Measurements from ENCODE around the gene SH3BP2.
A peak's percentile ranks its signal among the peaks of the same experiment; 100 is the strongest.
"Not testable (repeated sequence)": the region's sequence is repeated elsewhere in the genome, so short reads cannot be mapped to it uniquely, and the experiment has no call there.

SH3BP2 gene

DNA sequence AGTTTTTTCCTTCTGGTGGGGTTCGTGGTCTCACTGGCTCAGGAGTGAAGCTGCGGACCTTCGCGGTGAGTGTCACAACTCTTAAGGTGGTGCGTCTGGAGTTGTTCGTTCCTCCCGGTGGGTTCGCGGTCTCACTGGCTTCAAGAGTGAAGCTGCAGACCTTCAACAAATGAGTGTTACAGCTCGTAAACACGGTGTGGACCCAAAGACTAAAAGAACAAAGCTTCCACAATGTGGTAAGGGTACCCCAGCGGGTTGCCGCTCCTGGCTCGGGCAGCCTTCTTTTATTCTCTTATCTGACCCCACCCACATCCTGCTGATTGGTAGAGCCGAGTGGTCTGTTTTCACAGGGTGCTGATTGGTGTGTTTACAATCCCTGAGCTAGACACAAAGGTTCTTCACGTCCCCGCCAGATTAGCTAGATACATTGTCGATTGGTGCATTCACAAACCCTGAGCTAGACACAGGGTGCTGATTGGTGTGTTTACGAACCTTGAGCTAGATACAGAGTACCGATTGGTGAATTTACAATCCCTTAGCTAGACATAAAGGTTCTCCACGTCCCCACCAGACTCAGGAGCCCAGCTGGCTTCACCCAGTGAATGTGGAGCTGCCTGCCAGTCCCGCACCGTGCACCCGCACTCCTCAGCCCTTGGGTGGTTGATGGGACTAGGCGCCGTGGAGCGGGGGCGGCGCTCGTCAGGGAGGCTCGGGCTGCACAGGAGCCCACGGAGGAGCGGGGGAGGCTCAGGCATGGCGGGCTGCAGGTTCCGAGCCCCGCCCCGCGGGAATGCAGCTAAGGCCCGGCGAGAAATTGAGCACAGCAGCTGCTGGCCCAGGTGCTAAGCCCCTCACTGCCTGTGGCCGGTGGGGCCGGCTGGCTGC is 30.2 kb upstream of the SH3BP2 start:
- not testable (repeated sequence) for DNase-seq (ENCODE audit: low read depth)

DNA sequence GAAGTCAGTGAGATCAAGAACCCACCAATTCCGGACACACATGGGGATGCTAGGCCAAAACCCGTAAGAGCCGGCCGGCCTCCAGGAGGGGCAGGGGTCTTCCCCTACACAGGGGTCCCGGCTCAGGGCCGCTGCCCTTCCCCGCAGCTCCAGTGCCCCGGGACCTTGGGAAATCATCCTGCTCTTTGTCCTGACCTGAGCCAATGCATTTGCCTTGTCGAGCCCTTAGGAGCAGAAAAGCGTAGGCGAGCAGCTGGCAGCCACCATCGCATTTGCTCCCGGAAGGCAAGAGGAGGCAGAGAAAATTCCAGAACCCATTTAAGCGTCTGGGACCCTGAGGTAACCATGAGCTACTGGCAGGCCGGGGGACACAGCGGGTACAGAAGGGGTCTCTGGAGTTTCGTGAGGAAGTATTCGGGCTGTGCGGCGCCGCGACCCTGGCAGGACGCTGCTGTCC is 29.3 kb upstream of the SH3BP2 start:
- no peak for DNase-seq (ENCODE audit: low read depth)

DNA sequence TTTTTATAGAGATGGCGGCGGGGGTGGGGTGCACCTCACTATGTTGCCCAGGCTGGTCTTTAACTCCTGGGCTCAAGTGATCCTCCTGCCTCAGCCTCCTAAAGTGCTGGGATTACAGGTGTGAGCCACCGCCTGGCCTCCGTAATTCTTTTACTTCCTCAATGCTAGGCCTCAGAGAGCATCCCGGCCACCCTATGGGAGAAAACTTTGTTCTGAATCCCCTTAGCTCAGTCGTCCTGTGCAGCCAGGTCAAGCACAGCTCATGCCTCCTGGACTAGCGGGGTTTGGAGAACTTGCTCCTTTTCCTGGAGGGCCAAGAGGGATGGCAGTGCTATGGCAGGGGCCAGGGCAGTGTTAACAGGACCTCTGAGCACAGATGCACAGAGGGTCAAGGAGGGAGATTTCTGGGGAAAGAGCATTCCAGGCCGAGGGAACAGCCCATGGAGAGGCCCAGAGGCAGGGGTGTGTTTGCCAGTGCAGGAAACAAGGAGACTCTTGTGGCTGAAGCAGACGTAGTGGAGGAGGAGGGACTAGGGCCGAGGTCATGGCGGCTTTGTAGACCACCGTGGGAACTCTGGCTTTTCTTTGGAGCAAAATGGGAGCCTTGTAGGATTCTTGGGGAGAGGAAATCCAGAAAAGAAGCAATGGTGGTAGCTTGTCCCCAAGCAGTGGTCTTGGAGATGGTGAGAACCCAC is 26.9 kb upstream of the SH3BP2 start:
- DNase-seq (ENCODE audit: low read depth) = no peak

DNA sequence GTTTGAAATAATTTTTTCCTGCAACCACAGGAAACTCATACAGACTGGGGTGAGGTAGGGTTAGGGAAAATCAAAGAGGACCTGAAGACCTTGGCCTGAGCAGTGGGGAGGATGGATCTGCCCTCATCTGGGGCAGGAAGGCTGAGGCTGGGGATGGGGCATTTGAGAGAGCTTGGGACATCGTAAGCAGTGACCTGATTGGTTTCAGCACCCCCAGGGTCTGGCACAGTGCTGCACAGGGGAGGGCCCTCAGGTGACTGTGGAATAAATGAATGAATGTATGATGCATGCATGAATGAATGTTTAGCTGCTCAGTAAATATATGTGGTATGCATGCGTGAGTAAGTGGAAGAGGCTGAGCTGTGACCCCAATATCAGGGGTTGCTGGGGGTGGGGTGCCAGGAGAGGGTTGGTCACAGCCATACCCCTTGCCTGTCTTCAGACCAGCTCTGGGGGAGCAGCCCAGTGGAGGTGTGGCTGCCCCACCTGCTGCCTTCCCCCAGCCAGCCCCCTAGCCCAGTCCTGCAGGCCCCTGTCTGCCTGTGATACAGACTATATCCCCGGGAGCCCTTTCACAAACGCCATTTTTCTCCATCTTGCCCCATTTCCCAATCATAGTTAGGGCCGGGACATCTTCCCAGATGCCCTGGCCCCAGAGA is 25.7 kb upstream of the SH3BP2 start:
- no peak for DNase-seq (ENCODE audit: low read depth)

DNA sequence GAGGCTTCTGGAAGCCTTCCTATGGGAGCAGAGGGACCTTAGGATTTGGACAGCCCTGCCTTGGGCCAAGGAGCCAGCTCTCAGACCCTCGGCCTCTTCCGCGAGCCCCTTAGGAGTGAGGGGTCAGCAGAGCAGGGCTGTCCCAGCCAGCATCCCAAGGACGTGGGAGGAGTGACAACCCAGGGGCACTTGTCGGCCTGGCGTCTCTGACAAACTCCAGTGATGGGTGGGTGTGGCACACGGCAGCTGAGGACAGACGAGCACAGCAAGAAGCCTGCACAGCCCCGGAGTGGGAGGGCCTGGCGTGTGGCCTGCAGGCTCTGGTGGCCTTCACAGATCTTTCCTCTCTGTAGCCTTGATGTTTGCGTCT is 25.2 kb upstream of the SH3BP2 start:
- no peak for DNase-seq (ENCODE audit: low read depth)

DNA sequence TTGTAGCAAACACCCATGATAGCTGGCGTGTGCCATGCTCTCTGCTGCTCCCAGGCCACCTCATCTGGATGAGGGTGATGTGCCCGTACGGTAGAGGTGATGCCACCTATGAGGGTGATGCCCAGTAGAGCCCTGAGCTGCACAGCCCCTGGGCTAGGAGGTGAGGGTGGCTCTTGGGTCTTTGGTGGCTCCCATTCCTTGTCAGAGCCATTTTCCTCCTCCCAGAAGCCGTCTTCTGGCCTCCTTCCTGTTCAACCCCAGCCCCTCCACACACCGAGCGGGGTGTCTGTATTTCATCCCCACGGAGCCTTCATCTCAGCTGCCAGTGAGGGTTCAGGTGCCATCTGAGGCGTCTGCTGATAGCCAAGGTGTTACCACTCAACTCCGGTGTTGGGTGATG is 24.8 kb upstream of the SH3BP2 start:
- DNase-seq (ENCODE audit: low read depth) = no peak

DNA sequence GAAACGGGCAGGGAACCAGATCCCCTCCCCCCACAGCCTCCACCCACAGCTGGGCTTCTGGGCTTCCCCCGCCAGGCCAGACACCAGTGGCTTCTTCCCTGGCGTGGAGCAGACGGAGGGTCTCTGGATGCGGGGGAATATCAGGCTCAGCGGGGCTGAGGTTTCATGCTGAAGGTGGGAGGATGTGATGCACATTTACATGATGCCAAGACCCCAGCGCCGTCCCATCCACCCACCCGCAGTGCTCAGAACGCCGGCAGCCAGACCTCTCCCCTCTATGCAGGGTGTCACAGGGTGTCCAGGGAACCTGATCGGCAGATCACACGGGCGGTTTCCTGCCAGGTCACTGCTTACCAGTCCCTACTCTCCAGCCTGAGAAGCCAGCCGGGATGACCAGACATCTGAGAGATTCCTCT is 24.0 kb upstream of the SH3BP2 start:
- DNase-seq (ENCODE audit: low read depth) = no peak

DNA sequence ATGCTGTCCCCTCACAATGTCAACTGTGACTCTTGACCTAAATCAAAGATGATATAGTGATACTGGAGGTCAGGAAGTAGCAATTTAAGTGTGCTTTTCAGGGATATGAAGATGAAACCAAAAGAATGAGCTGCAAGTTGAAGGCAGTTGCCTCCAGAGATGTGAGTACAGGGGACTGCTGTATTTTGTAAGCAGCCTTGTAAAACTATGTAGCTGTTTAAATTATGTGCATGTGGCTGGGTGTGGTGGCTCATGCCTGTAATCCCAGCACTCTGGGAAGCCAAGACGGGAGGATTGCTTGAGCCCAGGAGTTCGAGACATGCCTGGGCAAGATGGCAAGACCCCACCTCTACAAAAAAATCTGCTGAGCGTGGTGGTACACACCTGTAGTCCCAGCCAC is 21.6 kb upstream of the SH3BP2 start:
- no peak for DNase-seq (ENCODE audit: low read depth)

DNA sequence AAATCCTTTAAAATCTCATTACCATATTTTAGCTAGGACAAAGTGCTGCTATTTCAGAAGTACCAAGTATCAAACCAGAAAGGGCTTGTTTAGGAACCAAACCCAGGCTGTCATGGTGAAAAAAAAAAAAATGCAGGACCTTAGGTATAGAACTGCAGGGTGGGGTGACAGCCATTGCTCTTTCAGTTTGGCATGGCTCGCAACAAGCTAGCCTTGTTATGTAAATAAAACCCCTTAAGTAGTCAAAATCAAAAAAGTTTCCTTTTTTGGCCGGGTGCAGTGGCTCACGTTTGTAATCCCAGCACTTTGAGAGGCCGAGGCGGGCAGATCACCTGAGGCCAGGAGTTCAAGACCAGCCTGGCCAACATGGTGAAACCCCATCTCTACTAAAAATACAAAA is 12.2 kb upstream of the SH3BP2 start:
- DNase-seq (ENCODE audit: low read depth) = not testable (repeated sequence)

DNA sequence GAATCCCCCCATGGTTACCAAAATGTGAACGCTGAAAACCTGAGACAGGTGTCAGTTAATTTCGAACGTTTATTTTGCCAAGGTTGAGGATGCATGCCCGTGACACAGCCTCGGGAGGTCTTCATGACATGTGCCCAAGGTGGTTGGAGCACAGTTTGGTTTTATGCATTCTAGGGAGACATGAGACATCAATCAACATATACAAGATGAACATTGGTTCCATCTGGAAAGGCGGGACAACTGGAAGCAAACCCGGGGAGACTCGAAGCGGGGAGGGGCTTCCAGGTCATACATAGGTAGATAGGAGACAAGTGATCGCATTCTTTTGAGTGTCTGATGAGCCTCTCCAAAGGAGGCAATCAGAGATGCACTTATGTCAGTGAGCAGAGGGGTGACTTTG is 11.0 kb upstream of the SH3BP2 start:
- no peak for DNase-seq (ENCODE audit: low read depth)

DNA sequence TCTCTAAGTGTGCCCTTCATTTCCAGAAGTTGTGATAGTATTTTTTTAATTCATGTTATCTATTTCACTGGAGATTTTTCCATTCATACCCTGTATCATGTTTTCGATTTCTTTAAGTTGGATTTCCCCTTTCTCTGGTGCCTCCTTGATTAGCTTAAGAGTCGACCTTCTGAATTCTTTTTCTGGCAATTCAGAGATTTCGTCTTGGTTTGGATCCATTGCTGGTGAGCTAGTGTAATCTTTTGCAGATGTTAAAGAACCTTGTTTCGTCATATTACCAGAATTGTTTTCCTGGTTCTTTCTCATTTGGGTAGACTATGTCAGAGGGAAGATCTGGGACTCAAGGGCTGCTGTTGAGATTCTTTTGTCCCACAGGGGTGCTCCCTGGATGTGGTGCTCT is 9.1 kb upstream of the SH3BP2 start:
- no peak for DNase-seq (ENCODE audit: low read depth)

DNA sequence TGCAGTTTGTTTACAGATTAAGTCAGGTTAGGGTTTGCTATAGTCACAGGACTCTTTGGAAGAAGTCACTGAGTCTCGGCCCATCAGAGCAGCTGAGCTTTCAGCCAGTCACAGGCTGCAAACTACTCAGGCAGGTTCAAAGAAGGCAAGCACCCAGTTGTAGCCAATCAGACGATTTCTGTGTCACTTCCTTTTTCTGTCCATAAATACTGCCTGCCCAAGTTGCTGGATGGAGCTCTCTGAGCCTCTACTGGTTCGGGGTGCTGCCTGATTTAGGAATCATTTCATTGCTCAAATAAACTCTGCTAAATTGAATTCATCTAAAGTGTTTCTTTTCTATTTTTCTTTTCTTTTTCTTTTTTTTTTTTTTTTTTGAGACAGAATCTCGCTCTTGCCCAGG is 7.3 kb upstream of the SH3BP2 start:
- DNase-seq (ENCODE audit: low read depth) = no peak

DNA sequence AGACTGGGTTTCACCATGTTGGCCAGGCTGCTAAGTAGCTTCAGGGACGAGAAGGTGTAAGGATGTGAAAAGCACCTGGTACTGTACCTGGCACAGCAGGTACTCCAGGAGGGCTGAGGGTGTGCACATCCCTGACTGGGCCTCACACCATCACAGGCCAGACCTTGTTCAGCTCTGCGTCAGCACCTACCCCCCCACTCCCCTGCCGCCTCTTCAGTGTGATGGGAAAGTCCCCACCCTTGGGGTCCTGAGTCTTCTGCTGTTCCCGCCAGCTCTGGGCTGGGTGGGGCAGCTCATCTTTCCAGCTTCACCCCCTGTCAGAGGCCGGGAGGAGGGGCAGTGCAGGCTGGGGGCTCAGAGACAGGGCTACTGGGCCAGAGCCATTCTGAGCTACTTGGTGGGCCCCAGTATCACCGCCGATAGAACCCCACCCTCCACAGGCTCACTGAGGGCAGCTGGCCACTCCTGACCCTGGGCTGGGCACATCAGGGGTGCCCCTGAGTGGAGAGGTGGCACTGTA is 6.7 kb upstream of the SH3BP2 start:
- DNase-seq (ENCODE audit: low read depth) = peak; percentile 52

DNA sequence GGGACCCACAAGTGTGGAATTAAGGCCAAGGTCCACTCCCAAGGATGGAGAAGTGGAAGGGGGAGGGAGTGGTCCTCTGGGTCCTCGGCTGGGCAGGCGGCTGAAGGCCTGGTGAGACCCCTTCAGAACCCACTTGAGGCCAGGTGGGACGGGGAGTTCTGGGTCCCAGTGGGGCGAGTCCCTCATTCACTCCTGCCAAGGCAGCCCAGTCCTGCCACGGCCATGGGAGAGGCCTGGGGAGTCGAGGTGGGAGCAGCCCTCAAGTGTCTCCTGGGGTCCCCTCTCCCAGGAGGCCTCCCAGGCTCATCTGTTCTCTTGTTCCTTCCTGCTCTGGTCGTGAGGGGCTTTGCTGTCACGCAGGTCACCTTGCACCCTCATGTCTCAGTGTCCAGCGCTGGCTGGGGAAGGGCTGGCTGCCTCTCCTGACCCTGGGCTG is 6.1 kb upstream of the SH3BP2 start:
- no peak for DNase-seq (ENCODE audit: low read depth)

DNA sequence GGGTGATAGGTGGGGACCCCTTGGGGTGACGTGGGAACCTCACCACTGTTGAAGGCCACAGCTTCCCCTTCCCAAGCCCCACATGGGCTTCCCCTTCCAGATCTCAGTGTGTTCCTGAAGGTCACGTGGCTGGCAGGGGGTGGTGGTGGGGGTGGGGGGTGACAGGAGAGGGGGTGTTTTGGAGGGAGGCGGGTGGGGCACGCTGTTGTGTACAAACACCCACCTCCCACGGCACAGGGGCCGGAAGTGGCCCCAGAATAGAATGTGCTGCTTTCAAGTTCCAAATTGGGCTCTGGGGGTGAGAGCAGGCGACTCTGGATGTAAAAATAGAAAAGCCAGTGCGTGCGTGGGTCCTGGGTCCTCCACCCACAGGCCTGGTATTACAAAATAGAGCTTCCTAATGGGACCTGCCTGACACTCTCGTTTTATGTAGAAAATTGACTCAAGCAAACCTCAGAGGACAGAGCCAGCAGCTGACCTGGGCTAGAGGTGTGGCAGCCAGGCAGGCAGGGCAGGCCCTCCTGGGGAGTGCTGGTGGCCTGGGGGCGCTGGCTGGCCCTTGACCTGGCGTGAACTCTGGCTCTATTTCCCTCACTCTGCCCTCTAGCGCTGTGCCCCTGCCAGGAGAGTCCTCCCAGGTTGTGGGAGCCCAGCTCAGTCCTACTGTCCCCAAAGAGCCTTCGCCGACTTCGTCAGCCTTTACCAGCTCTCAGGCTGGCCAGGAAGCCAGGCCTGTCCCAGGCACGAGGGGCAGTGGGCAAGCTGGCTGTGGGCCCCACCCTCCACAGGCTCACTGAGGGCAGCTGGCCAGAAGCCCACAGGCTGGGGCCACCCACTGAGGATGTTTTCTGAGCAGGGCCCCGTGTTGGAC is 5.4 kb upstream of the SH3BP2 start:
- no peak for DNase-seq (ENCODE audit: low read depth)

DNA sequence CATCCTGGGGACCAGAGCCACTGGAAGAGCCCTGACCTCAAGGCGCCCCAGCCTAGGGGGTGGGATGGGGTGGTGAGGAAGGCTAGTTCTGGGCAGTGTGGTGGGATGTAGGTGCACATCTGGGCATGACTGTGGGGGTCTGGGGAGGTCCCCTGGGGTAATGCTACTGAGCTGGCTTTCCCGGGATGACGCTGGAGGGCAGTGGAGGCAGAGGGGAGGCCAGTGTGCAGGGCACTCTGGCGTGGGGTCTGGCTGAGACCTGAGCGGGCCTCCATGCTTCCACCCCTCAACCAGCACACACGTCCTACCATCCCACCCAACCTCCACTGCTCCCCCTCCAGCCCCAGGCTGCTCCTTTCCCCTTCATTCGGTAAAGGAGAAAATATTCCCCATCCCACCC is 4.8 kb upstream of the SH3BP2 start:
- DNase-seq (ENCODE audit: low read depth) = no peak

DNA sequence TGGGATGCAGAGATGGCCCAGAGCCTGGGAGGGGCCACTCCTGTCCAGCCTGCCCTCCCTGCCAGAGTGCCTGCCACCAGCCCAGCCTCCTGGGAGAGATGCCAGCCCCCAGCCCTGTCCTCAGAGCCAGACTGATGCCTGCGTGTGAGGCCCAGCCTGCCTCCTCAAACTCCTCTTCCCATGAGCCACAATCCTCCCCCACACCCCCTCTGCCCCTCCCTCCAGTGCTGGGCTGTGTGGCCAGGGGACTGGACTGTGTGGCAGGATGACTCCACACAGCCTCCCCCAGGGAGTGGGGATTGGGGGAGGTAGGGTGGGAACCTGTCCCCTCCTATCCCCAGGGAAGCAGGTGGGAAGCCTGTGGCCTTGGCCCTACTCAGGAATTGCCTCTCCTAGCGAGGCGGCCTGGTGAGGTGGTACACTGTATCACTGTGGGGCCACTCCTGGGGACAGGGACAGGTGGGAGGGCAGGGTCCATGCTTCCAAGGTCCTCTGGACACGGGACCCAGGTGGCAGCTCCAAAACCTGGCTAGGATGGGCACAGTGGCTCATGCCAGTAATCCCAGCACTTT is 4.3 kb upstream of the SH3BP2 start:
- no peak for DNase-seq (ENCODE audit: low read depth)

DNA sequence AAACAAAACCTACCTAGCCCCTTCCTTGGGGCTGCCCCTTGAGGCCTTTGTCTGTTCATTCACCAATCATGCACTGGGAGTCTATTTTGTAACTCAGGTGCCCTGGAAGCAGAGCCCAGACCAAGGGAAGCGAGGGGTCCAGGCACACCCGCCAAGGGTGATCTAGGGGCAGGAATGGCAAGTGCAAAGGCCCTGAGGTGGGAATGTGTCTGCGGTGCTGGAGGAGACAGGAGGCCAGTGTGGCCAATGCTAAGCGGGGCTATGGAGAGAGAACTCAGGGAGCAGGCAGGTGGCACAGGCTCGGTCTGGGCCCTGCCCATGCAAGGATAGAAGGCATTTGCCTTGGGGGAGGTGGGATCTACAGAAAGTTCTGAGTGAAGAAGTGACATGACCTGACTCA is 3.5 kb upstream of the SH3BP2 start:
- no peak for DNase-seq (ENCODE audit: low read depth)

DNA sequence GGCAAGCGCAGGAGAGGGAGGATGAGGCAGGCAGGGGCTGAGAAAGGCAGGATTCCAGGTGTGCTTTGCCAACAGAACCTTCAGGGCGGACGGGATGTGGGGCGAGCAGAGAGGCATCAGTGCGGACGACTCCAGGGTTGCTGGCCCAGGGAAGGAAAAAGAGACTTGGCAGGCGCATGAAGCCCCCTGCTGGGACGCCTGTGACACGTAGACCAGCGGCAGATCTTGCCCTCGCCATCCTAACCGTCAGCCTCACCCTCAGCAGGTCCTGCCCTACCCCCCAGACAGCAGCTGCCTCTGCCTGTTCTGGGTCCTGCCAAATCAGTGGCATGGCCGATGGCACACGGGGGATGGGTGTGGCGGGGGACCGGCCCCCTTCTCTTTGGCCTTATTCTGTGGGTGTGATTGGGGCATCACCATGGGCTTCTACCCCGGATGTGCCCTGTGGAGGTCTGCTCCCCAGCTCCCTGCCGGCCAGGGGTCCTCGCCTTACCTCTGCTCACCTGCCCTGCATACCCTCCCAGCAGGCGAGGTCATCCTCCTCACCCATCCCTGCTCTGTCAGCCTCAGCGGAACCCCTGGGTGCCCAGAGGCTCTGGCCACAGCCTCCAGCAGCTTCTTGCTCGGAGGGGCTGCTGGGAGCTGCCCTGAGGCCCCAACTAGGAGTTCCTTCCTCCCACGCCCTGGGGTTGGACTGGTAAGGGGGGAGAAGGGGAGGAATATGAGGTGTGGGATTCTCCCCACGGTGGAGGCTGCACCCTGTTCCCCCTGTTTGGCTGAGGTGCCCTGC is 2.9 kb upstream of the SH3BP2 start:
- no peak for DNase-seq (ENCODE audit: low read depth)

Measured in stimulated activated CD8-positive, alpha-beta memory T cell treated with anti-CD3 and anti-CD28 coated beads, Interleukin-7, amount 100 ng/mL, for 24 hours (primary cell).